GM18519 (cell line): Measurements from ENCODE around the gene MTERF1.
"Not testable (repeated sequence)": the region's sequence is repeated elsewhere in the genome, so short reads cannot be mapped to it uniquely, and the experiment has no call there.

Source experiments
- ATAC-seq: cut with Tn5 transposase; IDR thresholded peaks from one replicate; pipeline ENCODE4 v1.9.1; 2021; ENCODE audit warnings: mild to moderate bottlenecking, moderate library complexity; ENCODE audit not compliant: unreplicated experiment, low FRiP score

The MTERF1 gene

DNA sequence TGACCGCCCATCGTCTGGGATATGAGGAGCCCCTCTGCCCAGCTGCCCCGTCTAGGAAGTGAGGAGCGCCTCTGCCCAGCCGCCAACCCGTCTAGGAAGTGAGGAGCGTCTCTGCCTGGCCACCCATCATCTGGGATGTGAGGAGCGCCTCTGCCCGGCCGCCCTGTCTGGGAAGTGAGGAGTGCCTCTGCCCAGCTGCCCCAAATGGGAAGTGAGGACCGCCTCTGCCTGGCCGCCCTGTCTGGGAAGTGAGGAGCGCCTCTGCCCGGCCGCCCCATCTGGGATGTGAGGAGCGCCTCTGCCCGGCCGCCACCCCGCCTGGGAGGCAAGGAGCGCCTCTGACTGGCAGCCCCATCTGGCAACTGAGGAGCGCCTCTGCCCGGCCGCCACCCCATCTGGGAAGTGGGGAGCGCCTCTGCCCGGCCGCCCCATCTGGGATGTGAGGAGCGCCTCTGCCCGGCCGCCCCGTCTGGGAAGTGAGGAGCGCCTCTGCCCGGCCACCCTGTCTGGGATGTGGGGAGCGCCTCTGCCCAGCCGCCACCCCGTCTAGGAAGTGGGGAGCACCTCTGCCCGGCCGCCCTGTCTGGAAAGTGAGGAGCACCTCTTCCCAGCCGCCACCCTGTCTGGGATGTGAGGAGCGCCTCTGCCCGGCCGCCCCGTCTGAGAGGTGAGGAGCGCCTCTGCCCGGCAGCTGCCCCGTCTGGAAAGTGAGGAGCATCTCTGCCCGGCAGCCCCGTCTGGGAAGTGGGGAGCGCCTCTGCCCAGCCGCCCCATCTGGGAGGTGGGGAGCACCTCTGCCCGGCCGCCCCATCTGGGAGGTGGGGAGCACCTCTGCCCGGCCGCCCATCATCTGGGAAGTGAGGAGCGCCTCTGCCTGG is 7.1 kb upstream of the MTERF1 start:
- not testable (repeated sequence) for ATAC-seq

- no peak for ATAC-seq
Measured at GRCh38 chr7:91883676-91884362, 3.3 kb upstream of the MTERF1 start.

GRCh38 chr7:91880016-91880412 is 488 bp downstream of the MTERF1 start:
- no peak for ATAC-seq

GRCh38 chr7:91876391-91877133 is 3.9 kb downstream of the MTERF1 start:
- ATAC-seq: no peak

GRCh38 chr7:91875851-91876250 is 4.7 kb downstream of the MTERF1 start:
- ATAC-seq: no peak

DNA sequence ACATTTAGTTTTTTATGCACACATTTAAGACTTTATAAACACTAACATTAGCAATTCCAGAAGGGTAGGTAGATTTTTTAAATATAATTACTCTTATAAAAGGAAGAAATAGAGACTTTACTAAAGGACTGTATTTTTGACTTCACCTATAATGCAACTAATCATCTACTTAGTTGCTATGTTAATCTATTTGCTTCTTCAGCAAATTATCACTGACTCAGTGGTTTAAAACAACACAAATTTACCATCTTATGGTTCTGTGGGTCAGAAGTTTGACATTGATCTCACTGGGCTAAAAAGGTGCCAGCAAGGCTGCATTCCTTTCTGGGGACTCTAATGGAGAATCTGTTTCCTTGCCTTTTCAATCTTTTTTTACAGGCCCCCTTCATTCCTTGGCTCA is 7.6 kb downstream of the MTERF1 start:
- no peak for ATAC-seq

- no peak for ATAC-seq
Measured at GRCh38 chr7:91872069-91872468, 8.4 kb downstream of the MTERF1 start.

DNA sequence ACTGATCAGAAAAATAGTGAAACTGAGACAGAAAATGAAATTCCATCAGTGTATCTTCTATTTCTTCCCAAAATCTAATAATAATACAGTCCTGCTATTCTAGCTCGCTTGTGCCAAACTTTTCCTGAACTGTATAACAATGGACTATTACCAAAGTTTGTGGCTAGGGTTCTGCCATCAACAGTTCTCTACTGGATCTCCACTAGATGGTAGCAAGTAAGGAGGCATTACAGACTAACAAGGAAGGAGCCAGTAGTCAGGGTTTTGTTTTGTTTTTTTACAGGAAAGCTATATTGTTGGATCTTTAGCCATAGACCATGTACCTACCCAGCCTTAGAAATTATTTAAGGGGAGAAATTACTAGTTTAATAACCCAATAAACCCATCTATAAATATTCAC is 10.8 kb downstream of the MTERF1 start:
- no peak for ATAC-seq

DNA sequence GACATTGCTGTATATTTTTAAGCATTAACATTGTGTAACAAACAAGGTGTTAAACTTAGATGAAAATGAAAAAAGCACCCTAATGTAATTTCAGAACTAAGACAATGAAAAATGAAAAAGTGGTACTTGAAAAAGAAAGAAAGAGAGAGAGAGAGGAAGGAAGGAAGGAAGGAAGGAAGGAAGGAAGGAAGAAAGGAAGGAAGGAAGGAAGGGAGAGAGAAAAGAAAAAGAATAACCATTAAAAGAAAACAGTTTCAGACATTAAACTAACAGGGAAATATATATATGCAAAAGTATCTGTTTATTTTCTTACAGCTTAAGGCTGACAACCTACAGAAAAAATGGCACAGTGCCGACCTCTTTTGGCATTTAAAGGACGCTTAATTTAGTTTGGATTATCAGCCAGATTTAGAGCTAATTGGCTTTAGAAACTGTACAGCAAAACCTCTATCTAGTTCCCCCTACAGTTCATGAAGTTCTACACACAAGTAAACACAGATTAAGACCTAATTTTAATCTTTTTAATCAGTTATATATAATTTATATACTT is 13.8 kb downstream of the MTERF1 start:
- no peak for ATAC-seq

GRCh38 chr7:91865511-91865910 is 15.0 kb downstream of the MTERF1 start:
- ATAC-seq: no peak

GRCh38 chr7:91864604-91865003 is 15.9 kb downstream of the MTERF1 start:
- not testable (repeated sequence) for ATAC-seq

DNA sequence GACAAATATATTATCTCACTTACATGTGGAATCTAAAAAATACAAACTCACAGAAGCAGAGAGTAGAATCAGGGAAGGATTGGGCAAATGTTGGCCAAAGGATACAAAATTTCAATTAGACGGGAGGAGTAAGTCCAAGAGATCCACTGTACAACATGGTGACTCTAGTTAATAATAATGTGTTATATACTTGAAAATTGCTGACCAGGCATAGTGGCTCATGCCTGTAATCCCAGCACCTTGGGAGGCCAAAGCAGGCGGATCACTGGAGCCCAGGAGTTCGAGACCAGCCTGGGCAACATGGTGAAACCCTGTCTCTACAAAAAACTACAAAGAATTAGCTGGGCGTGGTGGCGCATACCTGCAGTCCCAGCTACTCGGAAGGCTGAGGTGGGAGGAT is 16.4 kb downstream of the MTERF1 start:
- ATAC-seq: no peak

DNA sequence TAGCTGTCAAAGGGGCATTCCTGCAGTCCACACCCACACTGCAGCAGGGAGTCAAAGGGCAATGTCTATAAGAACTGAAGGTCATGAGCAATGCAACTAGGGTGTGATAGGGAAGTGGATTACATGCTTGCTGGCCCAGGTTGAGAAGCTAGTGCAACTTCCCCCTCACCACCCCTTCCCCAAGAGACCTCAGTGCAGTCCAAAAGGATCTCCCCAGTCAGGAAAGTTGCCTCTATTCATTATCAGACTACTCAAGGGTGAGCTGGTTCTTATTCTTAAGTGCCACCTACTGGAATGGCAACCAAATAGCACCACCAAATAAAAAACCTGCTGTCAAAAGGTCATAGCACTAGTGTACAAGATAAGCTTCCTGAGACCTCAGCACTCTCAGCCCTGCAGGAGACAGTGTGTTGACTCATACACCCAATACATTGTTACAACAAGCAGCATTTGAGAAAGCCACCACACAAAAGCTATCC is 28.2 kb downstream of the MTERF1 start:
- ATAC-seq: peak; percentile 92

DNA sequence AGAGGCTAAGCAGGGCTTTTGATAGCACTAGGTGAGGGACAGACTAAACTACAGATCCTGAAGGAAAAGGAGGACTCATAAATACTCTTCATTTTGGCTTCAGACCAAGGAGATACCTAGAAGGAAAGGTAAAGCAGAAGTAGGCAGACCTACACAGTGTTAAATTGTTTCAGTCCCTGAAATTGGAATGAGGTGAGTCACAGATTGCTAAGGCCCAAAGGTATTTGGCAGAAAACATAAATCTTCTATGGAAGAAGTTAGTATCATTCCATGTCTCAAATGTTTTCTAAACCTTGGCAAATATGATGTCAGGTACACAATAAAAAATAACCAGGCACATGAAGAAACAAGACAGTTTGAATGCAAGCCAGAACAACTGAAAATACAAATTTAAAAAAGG is 30.0 kb downstream of the MTERF1 start:
- no peak for ATAC-seq

GRCh38 chr7:91847876-91848588 is 32.5 kb downstream of the MTERF1 start:
- no peak for ATAC-seq

DNA sequence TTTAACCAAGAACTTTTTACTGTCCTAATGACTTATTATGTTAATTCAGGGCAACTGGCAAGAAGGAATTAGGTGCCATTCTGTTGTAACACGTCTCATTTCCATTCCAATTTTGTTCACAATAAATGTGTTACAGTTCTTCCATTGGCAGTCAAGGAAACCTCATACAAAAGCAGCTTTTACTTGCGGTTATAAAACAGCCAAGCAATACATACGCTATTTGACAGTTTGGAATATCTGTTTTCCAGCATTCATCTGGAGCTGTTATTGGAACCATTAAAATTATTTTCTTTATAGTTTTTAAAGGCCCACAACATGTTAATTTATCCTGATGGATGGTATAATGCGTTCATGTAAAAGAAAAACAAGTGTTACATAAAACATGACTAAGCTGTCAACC is 33.3 kb downstream of the MTERF1 start:
- no peak for ATAC-seq

DNA sequence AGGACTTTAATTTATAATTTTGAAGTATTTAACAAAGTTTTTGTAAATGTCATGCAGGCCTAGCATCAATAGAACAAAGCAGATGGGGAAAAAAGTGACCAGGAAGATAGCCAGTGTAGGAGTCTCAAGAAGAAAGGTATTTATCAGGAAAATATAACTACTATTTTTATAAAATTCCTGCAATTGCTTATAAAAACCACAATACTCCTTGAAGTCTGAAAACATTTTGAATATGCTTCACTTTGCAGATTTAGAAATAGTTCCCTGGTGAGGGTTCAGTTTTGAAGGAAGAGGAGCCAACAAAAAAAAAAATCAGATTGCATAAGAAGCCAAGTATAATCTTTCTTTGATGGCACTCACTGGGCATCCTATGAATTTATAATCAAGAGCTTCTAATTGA is 34.1 kb downstream of the MTERF1 start:
- ATAC-seq: no peak

DNA sequence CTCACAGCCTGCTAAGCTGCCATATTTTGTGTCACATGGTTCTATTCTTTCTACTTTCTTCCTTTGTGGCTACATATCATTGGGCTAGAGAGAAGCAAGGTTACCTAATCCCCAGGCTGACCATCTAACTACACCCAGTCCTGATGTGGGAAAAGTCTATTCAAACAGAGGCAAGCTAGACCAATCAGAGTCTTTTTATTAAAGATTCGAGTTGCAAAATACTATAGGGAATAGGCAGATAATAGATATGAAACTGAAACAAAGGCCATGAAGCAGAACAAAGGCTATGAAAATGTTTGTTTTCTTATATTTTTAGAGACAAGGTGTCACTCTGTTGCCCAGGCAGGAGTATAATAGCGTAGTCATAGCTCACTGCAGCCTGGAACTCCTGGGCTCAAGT is 36.7 kb downstream of the MTERF1 start:
- peak; percentile 87 for ATAC-seq

- no peak for ATAC-seq
Measured at GRCh38 chr7:91838439-91838838, 42.1 kb downstream of the MTERF1 start.

GRCh38 chr7:91837397-91838070 is 43.0 kb downstream of the MTERF1 start:
- no peak for ATAC-seq
